Activated CD4-positive, alpha-beta T cell treated with anti-CD3 and anti-CD28 coated beads for 48 hours (primary cell): ENCODE results near the gene GRAMD1A.
A peak's percentile ranks its signal among the peaks of the same experiment; 100 is the strongest.

Source experiments
- DNase-seq: peaks from one replicate; pipeline ENCODE4 v3.0.0-alpha.2; 2020

GRAMD1A gene

DNA sequence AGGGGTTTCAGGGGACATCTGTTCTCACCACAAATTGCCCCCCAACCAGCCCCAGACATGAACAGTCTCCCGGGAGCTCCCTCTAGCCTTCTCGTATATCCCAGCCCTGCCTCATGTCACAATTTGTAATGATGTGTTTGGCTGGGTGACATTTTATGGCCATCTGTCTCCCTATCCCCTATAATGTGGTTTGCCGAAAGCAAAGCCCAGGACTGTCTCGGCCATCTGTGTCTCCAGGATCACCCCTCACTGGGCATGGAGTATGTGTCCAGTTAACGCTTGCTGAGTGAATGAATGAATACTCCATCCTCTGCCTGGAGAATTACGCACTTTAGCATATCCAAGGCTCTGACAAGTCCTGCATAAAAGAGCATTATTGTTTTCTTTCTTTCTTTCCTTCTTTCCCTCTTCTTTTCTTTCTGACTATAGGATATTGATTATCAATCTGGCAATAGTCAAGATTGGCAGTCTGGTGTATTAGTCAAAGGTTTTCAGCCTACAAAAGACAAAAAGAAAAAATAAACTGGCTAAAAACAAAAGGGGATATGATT is 56.5 kb downstream of the GRAMD1A start:
- DNase-seq, result no peak

DNA sequence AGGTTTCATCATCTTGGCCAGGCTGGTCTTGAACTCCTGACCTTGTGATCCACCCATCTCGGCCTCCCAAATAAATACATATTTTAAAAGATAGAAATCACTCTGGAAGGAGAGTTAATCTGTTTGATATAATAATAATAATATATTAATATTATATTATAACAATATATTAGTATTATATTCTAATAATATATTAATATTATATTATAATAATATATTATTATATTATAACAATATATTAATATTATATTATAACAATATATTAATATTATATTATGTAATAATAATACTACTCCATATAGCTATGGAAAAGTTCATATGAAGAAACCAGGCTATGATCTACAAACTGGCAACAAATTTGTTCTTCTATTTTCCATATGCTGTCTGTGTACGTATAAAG is 58.2 kb downstream of the GRAMD1A start:
- DNase-seq, result no peak

DNA sequence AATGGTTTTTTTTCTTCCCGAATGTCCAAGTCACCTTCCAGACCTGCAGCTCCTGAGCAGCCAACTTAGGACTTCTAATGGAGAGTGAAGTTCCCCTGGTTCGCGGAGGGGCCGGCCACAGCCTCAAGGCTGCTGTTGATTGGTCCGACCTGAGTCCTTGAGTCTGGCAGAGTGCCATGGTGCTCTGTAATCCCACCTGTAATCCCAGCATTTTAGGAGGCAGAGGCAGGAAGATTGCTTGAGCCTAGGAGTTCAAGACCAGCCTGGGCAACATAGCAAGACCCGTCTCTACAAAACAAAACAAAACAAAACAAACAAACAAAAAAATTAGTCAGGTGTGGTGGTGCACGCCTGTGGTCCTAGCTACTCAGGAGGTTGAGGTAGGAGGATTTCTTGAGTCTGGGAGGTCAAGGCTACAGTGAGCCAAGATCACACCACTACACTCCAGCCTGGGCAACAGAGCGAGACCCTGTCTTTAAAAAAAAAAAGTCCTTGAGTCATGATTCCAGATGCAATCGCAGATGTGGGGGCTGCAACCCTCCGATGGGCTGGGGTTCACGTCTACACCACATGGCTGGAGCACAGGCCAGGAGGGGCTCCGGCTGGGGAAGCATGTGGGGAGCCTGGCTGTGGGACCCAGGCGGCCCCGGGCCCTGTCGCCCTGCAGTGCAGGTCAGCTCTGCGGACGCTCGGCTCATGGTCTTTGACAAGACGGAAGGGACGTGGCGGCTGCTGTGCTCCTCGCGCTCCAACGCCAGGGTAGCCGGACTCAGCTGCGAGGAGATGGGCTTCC is 59.1 kb downstream of the GRAMD1A start:
- DNase-seq, result no peak

DNA sequence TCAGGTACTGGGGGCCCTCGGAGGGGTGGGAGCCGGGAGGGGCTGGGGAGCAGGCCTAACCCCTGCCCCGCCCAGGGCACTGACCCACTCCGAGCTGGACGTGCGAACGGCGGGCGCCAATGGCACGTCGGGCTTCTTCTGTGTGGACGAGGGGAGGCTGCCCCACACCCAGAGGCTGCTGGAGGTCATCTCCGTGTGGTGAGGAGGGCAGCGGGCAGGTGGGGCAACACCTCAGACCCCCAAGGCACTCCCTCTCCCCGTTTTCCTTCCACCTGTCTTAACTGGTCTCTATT is 59.6 kb downstream of the GRAMD1A start:
- no peak for DNase-seq

DNA sequence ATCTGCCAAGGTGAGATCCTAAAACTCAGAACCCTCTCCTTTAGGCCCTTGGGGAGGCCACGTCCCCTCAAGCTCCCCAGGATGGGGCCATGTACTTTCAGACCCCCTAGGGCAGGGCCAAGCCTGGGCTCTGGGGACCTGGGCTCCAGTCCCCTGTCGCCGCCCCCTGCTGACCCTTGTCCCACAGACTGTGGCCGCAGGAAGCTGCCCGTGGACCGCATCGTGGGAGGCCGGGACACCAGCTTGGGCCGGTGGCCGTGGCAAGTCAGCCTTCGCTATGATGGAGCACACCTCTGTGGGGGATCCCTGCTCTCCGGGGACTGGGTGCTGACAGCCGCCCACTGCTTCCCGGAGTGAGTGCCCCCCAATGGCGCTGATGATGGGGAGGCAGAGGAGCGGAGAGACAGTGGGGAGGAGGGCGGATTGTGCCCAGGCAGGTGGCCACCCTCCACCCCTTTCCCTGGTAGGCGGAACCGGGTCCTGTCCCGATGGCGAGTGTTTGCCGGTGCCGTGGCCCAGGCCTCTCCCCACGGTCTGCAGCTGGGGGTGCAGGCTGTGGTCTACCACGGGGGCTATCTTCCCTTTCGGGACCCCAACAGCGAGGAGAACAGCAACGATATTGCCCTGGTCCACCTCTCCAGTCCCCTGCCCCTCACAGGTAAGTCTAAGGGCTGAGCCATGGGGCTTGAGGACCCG is 60.2 kb downstream of the GRAMD1A start:
- no peak for DNase-seq

DNA sequence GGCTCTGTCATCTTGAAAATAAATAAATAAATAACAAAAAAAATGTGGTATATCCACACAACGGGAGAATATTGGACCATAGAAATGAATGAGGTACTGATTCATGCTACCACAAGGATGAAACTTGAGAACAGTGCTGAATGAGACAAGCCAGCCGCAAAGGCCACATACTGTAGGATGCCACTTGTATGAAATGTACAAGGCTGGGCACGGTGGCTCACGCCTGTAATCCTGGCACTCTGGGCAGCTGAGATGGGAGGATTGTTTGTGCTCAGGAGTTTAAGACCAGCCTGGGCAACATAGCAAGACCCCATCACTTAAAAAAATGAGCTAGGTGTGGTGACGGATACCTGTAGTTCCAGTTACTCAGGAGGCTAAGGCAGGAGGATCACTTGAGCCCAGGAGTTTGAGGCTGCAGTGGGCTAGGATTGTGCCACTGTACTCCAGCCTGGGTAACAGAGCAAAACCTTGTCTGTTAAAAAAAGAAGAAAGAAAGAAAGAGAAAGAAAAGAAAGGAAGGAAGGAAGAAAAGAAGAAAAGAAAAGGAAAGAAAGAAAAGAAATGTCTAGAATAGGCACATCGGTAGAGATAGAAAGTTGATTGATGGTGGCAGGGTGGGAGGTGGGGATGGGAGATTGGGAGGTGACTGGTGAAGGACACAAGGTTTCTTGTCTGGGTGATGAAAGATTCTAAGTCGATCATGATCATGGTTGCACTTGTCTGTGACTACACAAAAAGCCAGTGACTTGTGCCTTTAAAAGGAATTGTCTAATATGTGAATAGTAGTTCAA is 61.7 kb downstream of the GRAMD1A start:
- DNase-seq, result no peak

DNA sequence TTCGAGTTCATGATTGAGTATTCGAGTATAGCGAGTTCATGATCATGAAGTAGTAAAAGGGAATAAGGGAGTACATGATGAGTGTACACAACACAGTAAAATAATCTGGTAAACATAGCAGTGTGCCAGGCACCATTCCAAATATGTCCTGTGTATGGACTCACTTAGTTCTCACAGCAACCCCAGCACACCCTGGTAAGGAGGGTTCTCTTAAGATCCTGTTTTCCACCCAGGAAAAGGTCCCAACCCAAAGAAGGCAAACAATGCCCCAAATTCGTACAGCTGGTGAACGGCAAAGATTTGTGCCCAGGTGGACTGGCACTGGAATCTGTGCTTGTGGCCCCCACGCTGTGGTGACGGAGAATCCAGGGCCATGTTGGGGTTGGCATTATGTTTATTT is 62.8 kb downstream of the GRAMD1A start:
- DNase-seq, result no peak

DNA sequence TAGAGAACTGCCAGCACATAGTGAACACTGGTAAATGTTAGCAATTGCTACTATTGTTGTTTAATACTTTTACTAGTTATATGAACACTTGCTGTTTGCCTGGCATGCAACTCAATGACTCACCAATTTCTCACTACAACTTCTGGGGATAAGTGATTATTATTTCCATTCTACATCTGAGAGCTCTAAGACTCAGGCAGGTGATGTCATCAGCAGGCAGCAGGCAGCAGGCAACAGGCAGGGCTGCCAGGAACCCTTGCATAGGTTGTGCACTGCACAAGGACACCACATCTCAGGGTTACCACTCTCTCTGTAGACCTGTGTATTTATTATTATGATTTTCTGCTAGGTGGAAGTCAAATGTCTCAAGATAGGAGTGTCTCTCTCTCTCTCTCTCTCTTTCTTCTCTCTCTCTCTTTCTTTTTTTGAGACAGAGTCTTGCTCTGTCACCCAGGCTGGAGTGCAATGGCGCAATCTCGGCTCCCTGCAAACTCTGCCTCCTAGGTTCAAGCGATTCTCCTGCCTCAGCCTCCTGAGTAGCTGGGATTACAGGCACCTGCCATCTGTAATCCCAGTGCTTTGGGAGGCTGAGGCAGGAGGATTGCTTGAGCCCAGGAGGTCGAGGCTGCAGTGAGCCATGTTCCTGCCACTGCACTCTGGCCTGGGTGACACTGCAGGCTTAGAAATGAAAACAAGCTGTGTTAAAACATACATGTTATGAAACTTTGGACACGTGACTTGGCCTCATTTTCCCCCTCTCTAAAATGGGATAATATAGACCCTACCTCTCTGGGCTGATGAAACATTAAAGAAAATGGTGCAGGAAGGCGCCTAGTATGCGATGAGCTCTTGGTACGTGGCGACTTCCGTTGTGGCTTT is 64.1 kb downstream of the GRAMD1A start:
- DNase-seq, result peak; percentile 55

DNA sequence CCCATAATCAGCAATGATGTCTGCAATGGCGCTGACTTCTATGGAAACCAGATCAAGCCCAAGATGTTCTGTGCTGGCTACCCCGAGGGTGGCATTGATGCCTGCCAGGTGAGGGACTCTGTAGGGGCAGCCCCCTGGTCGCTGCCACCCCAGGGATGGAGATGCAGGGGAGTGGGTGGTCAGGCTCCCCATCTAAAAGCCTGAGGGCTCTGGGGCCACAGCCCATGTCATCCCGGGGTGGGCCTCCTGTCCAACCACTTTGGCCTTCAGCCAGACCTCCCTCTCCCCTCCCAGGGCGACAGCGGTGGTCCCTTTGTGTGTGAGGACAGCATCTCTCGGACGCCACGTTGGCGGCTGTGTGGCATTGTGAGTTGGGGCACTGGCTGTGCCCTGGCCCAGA is 65.5 kb downstream of the GRAMD1A start:
- no peak for DNase-seq

DNA sequence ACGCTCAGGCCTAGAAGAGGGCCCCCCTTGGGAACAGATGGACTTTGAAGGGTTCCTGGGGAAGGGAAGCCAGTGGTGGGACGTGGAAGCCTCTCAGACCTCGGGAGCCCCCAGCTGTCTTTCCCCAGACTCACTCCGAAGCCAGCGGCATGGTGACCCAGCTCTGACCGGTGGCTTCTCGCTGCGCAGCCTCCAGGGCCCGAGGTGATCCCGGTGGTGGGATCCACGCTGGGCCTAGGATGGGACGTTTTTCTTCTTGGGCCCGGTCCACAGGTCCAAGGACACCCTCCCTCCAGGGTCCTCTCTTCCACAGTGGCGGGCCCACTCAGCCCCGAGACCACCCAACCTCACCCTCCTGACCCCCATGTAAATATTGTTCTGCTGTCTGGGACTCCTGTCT is 66.0 kb downstream of the GRAMD1A start:
- DNase-seq, result no peak

DNA sequence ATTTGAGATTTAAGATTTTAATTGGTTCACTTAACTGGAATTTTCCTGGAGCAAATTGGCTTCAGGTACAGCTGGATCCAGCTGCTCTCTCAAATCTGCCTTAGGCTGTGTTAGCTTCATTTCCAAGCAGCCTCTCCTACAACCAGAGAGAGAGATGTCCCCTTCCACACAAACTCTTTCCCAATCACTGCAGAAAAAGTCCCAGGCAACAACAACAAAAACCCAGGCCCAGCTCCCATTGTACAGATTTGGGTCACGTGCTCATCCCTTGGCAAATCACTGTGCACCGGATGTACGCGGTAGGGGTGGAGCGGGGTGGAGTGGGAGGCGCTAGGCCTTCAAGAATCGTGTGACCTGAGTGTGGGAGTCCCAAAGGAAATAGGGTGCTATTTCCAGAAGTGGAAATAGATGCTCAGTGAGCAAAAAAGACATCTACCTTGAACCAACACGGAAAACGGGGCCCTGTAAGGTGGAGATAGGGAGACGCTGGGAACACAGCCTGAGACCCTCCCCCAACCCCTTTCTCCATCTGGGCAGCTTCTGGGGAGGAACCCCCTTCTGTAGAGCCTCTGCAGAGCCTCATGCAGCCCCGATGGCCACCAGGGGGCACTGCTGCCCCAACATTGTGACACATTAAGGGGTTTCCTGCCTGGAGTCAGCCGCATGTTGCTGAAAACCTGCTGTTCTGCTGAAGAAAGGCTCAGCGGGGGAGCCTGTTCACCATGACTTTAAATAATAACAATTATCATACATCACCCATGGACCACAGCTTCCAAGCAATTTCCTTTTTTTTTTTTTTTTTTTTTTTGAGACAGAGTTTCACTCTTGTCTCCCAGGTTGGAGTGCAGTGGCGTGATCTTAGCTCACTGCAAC is 66.8 kb downstream of the GRAMD1A start:
- peak; percentile 96 for DNase-seq

DNA sequence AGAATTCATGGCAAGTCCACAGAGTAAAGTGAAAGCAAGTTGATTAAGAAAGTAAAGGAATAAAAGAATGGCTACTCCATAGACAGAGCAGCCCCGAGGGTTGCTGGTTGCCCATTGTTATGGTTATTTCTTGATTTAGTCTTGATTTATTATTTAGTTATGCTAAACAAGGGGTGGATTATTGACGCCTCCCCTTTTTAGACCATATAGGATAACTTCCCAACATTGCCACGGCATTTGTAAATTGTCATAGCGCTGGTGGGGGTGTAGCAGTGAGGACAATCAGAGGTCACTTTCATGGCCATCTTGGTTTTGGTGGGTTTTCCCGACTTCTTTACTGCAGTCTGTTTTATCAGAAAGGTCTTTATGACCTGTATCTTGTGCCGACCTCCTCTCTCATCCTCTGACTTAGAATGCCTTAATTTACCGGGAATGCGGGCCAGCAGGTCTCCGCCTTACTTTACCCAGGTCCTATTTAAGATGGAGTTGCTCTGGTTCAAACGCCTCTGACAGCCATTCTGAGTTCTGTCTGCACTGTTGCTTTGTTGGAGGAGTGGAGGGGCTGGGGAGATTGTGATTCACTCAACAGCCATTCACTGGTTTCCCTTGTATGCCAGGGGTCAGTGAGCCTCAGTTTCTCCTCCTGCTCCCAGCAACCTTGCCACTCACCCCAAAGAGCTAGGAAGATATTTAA is 69.0 kb downstream of the GRAMD1A start:
- DNase-seq, result no peak

DNA sequence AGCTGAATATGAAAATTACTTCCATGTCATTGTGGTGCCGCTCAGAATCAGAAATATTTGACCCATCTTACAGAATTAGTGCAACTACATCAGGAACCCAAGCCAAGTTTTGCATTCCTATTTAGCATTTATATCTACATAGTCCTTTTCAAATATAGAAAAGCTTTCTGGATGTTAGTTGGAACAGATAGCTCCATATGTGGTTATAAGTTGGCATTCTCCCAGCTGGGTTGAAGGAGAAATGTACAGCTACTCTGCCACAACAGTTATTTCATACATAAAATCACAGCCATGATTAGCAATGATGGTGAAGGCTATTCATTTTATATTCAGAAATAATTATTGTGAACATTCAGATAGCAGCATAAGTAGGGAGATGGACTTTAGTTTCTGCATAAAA is 69.6 kb downstream of the GRAMD1A start:
- DNase-seq, result no peak

DNA sequence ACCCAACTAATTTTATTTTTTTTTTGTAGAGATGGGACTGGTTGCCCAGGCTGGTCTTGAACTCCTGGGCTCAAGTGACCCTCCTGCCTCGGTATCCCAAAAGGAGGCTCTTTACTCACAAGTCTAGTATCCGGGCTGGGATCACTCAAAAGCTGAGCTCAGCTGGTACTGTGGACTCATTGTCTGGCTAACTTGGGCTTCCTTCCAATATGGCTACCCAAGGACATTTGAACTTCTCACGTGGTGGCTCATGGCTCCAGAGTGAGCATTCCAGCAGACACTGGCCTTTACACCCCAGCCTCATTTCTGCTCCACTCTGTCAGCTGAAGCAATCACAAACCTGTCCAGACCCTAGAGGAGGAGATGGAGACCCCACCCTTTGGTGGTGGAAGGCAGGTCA is 70.3 kb downstream of the GRAMD1A start:
- DNase-seq, result no peak

DNA sequence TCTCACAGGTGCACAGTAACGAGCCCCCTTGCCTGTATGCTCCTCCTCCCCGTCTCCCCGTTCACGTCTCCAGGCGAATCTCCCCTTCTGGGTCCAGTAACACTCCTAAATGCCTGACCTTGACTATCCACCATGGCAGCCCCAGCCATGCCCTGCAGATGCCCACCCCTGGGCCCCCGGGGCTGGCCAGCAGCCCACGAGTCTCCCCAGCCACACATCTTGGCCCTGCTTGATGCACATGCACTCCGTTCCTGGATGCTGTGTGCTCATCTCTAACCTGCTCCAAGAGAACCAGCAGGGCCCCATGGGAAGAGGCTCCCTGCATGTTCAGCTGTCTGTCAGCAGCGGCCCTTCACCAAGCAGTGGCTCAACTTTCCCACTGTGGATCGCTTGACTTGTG is 73.4 kb downstream of the GRAMD1A start:
- no peak for DNase-seq

DNA sequence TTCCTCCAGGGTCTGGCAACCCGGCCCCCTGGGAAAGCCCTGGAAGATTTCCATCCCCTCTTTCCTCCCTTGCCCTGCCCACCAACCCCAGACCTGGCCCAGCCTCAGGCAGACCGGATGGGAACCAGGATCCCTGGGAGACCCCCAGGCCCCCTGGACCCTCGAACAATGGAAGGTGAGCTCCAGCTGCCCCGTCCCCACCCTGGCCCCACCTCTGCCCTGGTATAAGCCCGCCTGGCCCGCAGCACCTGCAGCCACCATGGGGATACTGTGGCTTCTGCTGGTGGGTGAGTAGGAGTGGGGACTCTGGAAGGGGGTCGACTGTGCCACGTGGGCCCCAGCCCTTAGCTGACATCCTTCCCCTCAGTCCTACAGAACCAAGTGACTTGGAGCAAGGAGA is 73.8 kb downstream of the GRAMD1A start:
- DNase-seq, result no peak

DNA sequence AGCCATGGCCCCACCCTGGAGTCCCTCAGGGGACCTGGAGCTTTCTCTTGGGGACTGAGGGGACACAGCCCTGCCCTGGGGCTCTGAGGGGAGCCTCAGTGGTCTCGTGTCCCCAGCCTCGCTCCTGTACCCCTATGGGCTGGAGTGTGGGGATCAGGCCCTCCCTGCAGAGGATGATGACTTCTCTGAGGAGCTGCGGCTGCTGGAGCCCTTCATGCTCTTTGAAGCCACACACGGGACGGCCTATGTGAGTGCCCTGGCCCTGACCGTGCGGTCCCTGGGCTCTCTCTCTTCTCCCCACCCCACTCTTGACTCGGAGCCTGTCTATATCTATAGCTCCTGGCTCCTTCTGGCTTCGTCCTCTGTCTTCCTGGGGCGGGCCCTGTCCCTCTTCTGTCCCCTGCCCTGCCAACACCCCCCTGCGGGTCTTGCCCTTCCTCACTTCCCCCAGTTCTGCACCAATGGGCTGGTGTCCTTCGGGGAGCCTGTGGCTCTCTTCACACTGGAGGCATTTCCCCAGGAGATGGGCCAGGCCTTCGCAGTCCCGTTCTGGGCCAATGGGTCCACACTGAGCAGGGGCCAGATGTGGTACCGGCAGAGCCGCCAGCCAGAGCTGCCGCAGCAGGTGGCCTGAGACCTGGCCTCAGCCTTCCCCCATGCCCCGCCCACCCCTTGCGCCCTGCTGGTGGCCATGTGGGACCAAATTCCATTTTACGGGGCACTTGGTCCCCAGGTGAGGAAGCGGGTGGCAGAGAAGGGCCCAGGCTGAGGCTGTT is 74.5 kb downstream of the GRAMD1A start:
- DNase-seq, result no peak

DNA sequence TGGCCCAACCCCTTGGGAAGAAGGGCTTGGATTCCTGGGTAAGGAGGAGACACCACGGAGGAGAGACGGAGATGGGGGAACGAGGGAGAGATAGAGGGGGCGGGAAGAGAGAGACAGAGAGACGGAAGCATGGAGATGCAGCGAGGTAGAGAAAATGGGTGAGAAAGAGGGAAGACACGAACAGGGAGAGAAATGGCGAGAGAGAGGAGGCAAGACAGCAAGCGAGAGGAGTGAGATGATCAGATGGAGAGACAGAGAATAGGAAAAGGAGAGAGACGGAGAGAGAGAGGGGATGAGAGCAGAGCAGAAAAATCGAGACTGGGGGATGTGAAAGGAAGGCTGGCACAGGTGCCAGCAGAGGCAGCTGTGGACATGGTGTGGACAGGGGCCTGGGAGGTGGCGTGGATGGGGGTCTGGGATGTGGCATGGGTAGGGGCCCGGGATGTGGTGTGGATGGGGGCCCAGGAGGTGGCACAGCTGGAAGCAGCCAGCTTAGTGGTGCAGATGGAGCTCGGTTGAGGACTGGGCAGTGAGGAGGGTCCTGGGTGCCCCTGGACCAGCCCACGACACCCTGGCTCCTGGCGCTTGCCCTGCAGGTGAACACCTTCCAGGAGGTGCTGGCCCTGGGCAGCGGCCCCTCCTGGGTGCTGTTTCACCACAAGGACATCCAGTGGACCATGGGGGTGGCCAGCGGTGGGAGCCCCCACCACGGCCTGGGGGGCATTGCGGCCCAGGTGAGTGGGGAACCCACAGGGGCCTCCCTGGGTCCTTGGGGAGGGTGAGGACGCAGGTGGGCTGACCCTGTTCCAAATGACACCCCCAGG is 75.3 kb downstream of the GRAMD1A start:
- no peak for DNase-seq

DNA sequence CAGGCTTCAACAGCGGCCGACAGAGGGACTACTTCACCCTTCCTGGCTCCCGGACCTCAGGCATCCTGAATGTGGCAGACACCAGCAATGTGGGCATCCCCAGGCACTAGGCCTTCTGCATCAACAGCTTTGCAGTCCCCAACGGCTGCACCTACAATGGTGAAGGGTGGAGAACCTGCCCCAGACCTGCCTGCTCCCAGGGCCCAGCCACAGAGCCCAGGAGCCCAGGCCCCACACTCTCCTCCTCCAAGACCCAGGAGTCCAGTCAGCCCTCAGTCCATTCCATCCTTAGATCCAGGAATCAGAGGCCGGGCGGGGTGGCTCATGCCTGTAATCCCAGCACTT is 75.9 kb downstream of the GRAMD1A start:
- DNase-seq, result no peak
